SK-N-SH (cell line): ENCODE data around the gene PKP2. TPM values are rescaled to one million over a fixed set of nuclear protein-coding genes. Genes with fewer than 3 reads are reported as not detected.

Source experiments
- CTCF ChIA-PET: fragments of 300-600, 350-600 bp; formaldehyde crosslinking; extraction: SDS; loops from one replicate; lab custom pipeline; 2021; lab: Yijun Ruan, JAX
- POLR2A ChIA-PET: fragments of 350-600 bp; sonication (Branson Sonifier 250); formaldehyde crosslinking; extraction: SDS; loops from one replicate; lab custom pipeline; 2020; ENCODE audit warnings: antibody characterized with exemption, inconsistent platforms; lab: Yijun Ruan, JAX
- DNase-seq: peaks from one replicate; pipeline ENCODE4 v3.0.0; 2012
- H2AFZ ChIP-seq: fragments of 200-600 bp; sonication (generic); 2 replicates; pipeline ENCODE4 v1.8.1; 2016; ENCODE audit warnings: antibody characterized with exemption, mild to moderate bottlenecking, low read depth
- H3F3A ChIP-seq: fragments of 200-600 bp; sonication (generic); replicated peaks from 2 replicates; pipeline ENCODE3; 2016; ENCODE audit warnings: antibody characterized with exemption, mild to moderate bottlenecking; ENCODE audit not compliant: insufficient read depth
- H3K27ac ChIP-seq, 2 experiments: fragments of 200-500 bp in 1 of 2; fragments of 200-600 bp in 1 of 2; sonication (Bioruptor generic) in 1 of 2; sonication (generic), shearing (Covaris generic) in 1 of 2; 2 replicates each; pipeline versions ENCODE4 v1.5.1 to v1.6.1; 2014 to 2016; ENCODE audit warnings: low read depth in 2 of 2, inconsistent platforms in 1 of 2, low read length in 1 of 2, mild to moderate bottlenecking in 1 of 2, mixed read lengths in 1 of 2
- H3K27me3 ChIP-seq: fragments of 200-600 bp; sonication (generic), shearing (Covaris generic); 2 replicates; pipeline ENCODE4 v1.6.1; 2016; ENCODE audit warnings: mixed run types; ENCODE audit not compliant: insufficient read depth
- H3K36me3 ChIP-seq, 2 experiments: fragments of 200-500 bp in 1 of 2; fragments of 200-600 bp in 1 of 2; sonication (Bioruptor generic) in 1 of 2; sonication (generic) in 1 of 2; replicated peaks in 1 of 2; 2 replicates each; pipeline versions ENCODE3 to v1.5.1; 2014 to 2016; ENCODE audit warnings: low read length in 1 of 2, mild to moderate bottlenecking in 1 of 2; ENCODE audit not compliant: insufficient read depth in 2 of 2, control insufficient read depth in 1 of 2
- H3K4me1 ChIP-seq, 2 experiments: fragments of 200-500 bp in 1 of 2; fragments of 200-600 bp in 1 of 2; sonication (Bioruptor generic) in 1 of 2; sonication (generic), shearing (Covaris generic) in 1 of 2; 2 replicates each; pipeline versions ENCODE4 v1.5.1 to v1.6.1; 2014 to 2016; ENCODE audit warnings: low read depth in 1 of 2, low read length in 1 of 2, mixed run types in 1 of 2; ENCODE audit not compliant: insufficient read depth in 2 of 2, control insufficient read depth in 1 of 2
- H3K4me2 ChIP-seq: fragments of 200-600 bp; sonication (generic), shearing (Covaris generic); 2 replicates; pipeline ENCODE4 v1.6.1; 2017; ENCODE audit warnings: mixed run types
- H3K4me3 ChIP-seq, 2 experiments: fragments of 200-500 bp in 1 of 2; fragments of 200-600 bp in 1 of 2; sonication (Bioruptor generic) in 1 of 2; sonication (generic), shearing (Covaris generic) in 1 of 2; 2 replicates each; pipeline versions ENCODE4 v1.5.1 to v1.8.1; 2014 to 2016; ENCODE audit warnings: low read depth in 2 of 2, inconsistent platforms in 1 of 2, low read length in 1 of 2, mild to moderate bottlenecking in 1 of 2, mixed read lengths in 1 of 2, moderate library complexity in 1 of 2
- H3K79me2 ChIP-seq: fragments of 200-600 bp; sonication (generic); 2 replicates; pipeline ENCODE4 v1.8.1; 2017; ENCODE audit warnings: mild to moderate bottlenecking; ENCODE audit not compliant: insufficient read depth
- H3K9ac ChIP-seq: fragments of 200-600 bp; sonication (generic); 2 replicates; pipeline ENCODE4 v1.6.1; 2017; ENCODE audit warnings: mixed run types
- H3K9me2 ChIP-seq: fragments of 200-600 bp; sonication (generic); 2 replicates; pipeline ENCODE4 v1.6.1; 2017; ENCODE audit warnings: mixed run types
- H3K9me3 ChIP-seq: fragments of 200-600 bp; sonication (generic); 2 replicates; pipeline ENCODE4 v1.6.1; 2017; ENCODE audit warnings: mixed run types, mild to moderate bottlenecking, moderate library complexity
- H4K20me1 ChIP-seq: fragments of 200-600 bp; sonication (generic); 2 replicates; pipeline ENCODE4 v1.6.1; 2017; ENCODE audit warnings: mild to moderate bottlenecking, mixed run types; ENCODE audit not compliant: insufficient read depth
- CHD2 ChIP-seq: fragments of 150-350 bp; IDR thresholded peaks from 2 replicates; pipeline ENCODE4 v1.6.1; 2018; ENCODE audit warnings: low read length; ENCODE audit not compliant: partially characterized antibody
- EP300 ChIP-seq, 2 experiments: IDR thresholded peaks; 2 replicates each; pipeline versions ENCODE4 v1.4.0 to v1.6.1; 2012; ENCODE audit warnings: borderline replicate concordance in 1 of 2, low read depth in 1 of 2, low read length in 1 of 2
- EZH2phosphoT487 ChIP-seq: fragments of 200-600 bp; sonication (generic); IDR thresholded peaks from 2 replicates; pipeline ENCODE4 v1.6.1; 2017; ENCODE audit warnings: low read depth, mixed run types, mild to moderate bottlenecking, antibody characterized with exemption, moderate library complexity, borderline replicate concordance
- FOSL2 ChIP-seq: IDR thresholded peaks from 2 replicates; pipeline ENCODE4 v1.4.0; 2012; ENCODE audit warnings: low read depth, mild to moderate bottlenecking, moderate library complexity, borderline replicate concordance
- FOXM1 ChIP-seq: IDR thresholded peaks from 2 replicates; pipeline ENCODE4 v1.4.0; 2012; ENCODE audit warnings: low read depth, mild to moderate bottlenecking
- GABPA ChIP-seq: IDR thresholded peaks from 2 replicates; pipeline ENCODE4 v1.4.0; 2012; ENCODE audit warnings: low read depth, mild to moderate bottlenecking
- JUND ChIP-seq: IDR thresholded peaks from 2 replicates; pipeline ENCODE4 v1.4.0; 2012
- NFIC ChIP-seq: IDR thresholded peaks from 2 replicates; pipeline ENCODE4 v1.4.0; 2012; ENCODE audit warnings: borderline replicate concordance
- NRF1 ChIP-seq: IDR thresholded peaks from 2 replicates; pipeline ENCODE4 v1.6.1; 2012; ENCODE audit warnings: low read depth, mild to moderate bottlenecking, low read length
- POLR2AphosphoS5 ChIP-seq: IDR thresholded peaks from 2 replicates; pipeline ENCODE4 v1.6.1; 2012; ENCODE audit warnings: low read depth, low read length
- RAD21 ChIP-seq: IDR thresholded peaks from 2 replicates; pipeline ENCODE4 v1.6.1; 2012; ENCODE audit warnings: mild to moderate bottlenecking, low read length
- RXRA ChIP-seq: IDR thresholded peaks from 2 replicates; pipeline ENCODE4 v1.4.0; 2012; ENCODE audit warnings: low read depth, mild to moderate bottlenecking, borderline replicate concordance
- SMC3 ChIP-seq: IDR thresholded peaks from 2 replicates; pipeline ENCODE4 v1.6.1; 2012; ENCODE audit warnings: low read depth, low read length, improper control_type of control experiment
- TEAD4 ChIP-seq: IDR thresholded peaks from 2 replicates; pipeline ENCODE4 v1.4.0; 2012; ENCODE audit warnings: mild to moderate bottlenecking, borderline replicate concordance; ENCODE audit not compliant: insufficient read depth
- WGBS: methylation state at CpG from one replicate; pipeline ENCODE4 v1.1.6; 2017; ENCODE audit warnings: low lambda C conversion rate; 5-methylcytosine and 5-hydroxymethylcytosine counted together
- polyA plus RNA-seq, 3 experiments: library from polyadenylated mRNA; depleted of rRNA; stranded (reverse); fragments of >200 nt; gene quantifications; 2 replicates each; pipeline ENCODE4 v1.2.3, GENCODE V29; 2012
- TF ChIP-seq, protein P1 (sequence below): fragments of 150-350 bp; IDR thresholded peaks from 2 replicates; pipeline ENCODE4 v1.6.1; 2016; ENCODE audit warnings: mild to moderate bottlenecking, low read depth, low read length
- TF ChIP-seq, protein P2 (sequence below): IDR thresholded peaks from 2 replicates; pipeline ENCODE4 v1.4.0; 2012; ENCODE audit warnings: low read depth
- TF ChIP-seq, protein P3 (sequence below): IDR thresholded peaks from 2 replicates; pipeline ENCODE4 v1.6.1; 2012; ENCODE audit warnings: mild to moderate bottlenecking, low read depth, low read length, moderate library complexity
- TF ChIP-seq, protein P4 (sequence below): IDR thresholded peaks from 2 replicates; pipeline ENCODE4 v1.4.0; 2012; ENCODE audit warnings: low read depth, borderline replicate concordance
- TF ChIP-seq, protein P5 (sequence below): IDR thresholded peaks from 2 replicates; pipeline ENCODE4 v1.4.0; 2012; ENCODE audit warnings: low read depth, borderline replicate concordance
- TF ChIP-seq, protein P6 (sequence below): fragments of 200-600 bp; sonication (generic); IDR thresholded peaks from 2 replicates; pipeline ENCODE4 v1.6.1; 2017; ENCODE audit warnings: antibody characterized with exemption, mild to moderate bottlenecking, moderate library complexity

The PKP2 gene
- polyA plus RNA-seq, 1 of the 3 experiments (the other 2 are of a cell fraction): 0.10 TPM

DNA sequence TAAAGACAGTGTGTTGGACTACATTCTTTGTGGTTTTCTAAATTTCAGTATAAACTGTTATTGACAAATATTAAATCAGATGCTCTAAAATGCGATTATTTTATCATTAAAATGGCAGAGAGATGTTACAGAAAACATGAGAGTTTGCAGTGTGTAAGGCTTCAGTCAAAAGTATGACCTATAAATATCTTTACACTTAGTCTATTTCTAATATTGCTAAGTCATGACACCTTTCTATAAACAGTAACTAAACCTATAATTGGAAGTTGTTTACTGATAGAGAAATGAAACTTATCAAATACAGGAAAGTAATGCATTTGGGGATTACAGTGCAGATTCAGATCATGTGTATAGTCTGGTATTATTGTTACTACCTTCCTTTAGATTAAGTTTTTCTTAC is 72.0 kb downstream of the PKP2 start:
- CTCF ChIA-PET: no interaction called here
- 57% methylated on average over 1 of the region's 1 CpG for WGBS
- no peak for TF ChIP-seq FOSL2
- TF ChIP-seq, protein P1, sequence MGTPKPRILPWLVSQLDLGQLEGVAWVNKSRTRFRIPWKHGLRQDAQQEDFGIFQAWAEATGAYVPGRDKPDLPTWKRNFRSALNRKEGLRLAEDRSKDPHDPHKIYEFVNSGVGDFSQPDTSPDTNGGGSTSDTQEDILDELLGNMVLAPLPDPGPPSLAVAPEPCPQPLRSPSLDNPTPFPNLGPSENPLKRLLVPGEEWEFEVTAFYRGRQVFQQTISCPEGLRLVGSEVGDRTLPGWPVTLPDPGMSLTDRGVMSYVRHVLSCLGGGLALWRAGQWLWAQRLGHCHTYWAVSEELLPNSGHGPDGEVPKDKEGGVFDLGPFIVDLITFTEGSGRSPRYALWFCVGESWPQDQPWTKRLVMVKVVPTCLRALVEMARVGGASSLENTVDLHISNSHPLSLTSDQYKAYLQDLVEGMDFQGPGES: no peak
- TF ChIP-seq CHD2: no peak
- TF ChIP-seq, protein P2, sequence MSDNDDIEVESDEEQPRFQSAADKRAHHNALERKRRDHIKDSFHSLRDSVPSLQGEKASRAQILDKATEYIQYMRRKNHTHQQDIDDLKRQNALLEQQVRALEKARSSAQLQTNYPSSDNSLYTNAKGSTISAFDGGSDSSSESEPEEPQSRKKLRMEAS: no peak
- TF ChIP-seq, protein P3, sequence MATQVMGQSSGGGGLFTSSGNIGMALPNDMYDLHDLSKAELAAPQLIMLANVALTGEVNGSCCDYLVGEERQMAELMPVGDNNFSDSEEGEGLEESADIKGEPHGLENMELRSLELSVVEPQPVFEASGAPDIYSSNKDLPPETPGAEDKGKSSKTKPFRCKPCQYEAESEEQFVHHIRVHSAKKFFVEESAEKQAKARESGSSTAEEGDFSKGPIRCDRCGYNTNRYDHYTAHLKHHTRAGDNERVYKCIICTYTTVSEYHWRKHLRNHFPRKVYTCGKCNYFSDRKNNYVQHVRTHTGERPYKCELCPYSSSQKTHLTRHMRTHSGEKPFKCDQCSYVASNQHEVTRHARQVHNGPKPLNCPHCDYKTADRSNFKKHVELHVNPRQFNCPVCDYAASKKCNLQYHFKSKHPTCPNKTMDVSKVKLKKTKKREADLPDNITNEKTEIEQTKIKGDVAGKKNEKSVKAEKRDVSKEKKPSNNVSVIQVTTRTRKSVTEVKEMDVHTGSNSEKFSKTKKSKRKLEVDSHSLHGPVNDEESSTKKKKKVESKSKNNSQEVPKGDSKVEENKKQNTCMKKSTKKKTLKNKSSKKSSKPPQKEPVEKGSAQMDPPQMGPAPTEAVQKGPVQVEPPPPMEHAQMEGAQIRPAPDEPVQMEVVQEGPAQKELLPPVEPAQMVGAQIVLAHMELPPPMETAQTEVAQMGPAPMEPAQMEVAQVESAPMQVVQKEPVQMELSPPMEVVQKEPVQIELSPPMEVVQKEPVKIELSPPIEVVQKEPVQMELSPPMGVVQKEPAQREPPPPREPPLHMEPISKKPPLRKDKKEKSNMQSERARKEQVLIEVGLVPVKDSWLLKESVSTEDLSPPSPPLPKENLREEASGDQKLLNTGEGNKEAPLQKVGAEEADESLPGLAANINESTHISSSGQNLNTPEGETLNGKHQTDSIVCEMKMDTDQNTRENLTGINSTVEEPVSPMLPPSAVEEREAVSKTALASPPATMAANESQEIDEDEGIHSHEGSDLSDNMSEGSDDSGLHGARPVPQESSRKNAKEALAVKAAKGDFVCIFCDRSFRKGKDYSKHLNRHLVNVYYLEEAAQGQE: no peak
- no peak for TF ChIP-seq POLR2AphosphoS5
- TF ChIP-seq, protein P4, sequence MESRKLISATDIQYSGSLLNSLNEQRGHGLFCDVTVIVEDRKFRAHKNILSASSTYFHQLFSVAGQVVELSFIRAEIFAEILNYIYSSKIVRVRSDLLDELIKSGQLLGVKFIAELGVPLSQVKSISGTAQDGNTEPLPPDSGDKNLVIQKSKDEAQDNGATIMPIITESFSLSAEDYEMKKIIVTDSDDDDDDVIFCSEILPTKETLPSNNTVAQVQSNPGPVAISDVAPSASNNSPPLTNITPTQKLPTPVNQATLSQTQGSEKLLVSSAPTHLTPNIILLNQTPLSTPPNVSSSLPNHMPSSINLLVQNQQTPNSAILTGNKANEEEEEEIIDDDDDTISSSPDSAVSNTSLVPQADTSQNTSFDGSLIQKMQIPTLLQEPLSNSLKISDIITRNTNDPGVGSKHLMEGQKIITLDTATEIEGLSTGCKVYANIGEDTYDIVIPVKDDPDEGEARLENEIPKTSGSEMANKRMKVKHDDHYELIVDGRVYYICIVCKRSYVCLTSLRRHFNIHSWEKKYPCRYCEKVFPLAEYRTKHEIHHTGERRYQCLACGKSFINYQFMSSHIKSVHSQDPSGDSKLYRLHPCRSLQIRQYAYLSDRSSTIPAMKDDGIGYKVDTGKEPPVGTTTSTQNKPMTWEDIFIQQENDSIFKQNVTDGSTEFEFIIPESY: no peak
- no peak for TF ChIP-seq TEAD4
- TF ChIP-seq, protein P5, sequence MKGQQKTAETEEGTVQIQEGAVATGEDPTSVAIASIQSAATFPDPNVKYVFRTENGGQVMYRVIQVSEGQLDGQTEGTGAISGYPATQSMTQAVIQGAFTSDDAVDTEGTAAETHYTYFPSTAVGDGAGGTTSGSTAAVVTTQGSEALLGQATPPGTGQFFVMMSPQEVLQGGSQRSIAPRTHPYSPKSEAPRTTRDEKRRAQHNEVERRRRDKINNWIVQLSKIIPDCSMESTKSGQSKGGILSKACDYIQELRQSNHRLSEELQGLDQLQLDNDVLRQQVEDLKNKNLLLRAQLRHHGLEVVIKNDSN: no peak
- TF ChIP-seq NRF1: no peak
- TF ChIP-seq NFIC: no peak
- no peak for TF ChIP-seq FOXM1
- TF ChIP-seq SMC3: no peak
- TF ChIP-seq JUND: no peak
- TF ChIP-seq RAD21: no peak
- TF ChIP-seq GABPA: no peak
- no peak for TF ChIP-seq EP300 (IDR thresholded peaks at IDR 0.05; ENCODE audit: borderline replicate concordance in 1 of 2, low read depth in 1 of 2, low read length in 1 of 2)
- TF ChIP-seq RXRA: no peak
- no peak for TF ChIP-seq EZH2phosphoT487
- TF ChIP-seq, protein P6, sequence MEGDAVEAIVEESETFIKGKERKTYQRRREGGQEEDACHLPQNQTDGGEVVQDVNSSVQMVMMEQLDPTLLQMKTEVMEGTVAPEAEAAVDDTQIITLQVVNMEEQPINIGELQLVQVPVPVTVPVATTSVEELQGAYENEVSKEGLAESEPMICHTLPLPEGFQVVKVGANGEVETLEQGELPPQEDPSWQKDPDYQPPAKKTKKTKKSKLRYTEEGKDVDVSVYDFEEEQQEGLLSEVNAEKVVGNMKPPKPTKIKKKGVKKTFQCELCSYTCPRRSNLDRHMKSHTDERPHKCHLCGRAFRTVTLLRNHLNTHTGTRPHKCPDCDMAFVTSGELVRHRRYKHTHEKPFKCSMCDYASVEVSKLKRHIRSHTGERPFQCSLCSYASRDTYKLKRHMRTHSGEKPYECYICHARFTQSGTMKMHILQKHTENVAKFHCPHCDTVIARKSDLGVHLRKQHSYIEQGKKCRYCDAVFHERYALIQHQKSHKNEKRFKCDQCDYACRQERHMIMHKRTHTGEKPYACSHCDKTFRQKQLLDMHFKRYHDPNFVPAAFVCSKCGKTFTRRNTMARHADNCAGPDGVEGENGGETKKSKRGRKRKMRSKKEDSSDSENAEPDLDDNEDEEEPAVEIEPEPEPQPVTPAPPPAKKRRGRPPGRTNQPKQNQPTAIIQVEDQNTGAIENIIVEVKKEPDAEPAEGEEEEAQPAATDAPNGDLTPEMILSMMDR: no peak
- TF ChIP-seq, all 33 proteins: peak for 0
- no peak overlapping the region for H3K9ac ChIP-seq
- peak overlapping the region; percentile 16; the same call in 1 of the 2 replicates for H2AFZ ChIP-seq
- H3K4me3 ChIP-seq: no peak overlapping the region
- H4K20me1 ChIP-seq: no peaks in the 10 kb centered on the region
- H3K9me2 ChIP-seq: no peaks in the 10 kb centered on the region
- no peaks in the 10 kb centered on the region for H3K79me2 ChIP-seq
- no peaks in the 10 kb centered on the region for H3K9me3 ChIP-seq
- H3K27me3 ChIP-seq: no peaks in the 10 kb centered on the region
- peaks cover 0 to 27% of the 10 kb centered on the region in 2 experiments; a peak in 2 of 4 replicates for H3K4me1 ChIP-seq
- H3K36me3 ChIP-seq: no peaks in the 10 kb centered on the region
- no peak for DNase-seq
- POLR2A ChIA-PET: no interaction called here
- H3K27ac ChIP-seq: no peak overlapping the region
- no peak overlapping the region for H3K4me2 ChIP-seq
- no peaks in the 10 kb centered on the region for H3F3A ChIP-seq
